Astrocyte of the cerebellum (primary cell): ENCODE results near the gene FBLN2.
"Not testable (repeated sequence)": the region's sequence is repeated elsewhere in the genome, so short reads cannot be mapped to it uniquely, and the experiment has no call there.

Experiments used
- DNase-seq: peaks from one replicate; pipeline ENCODE4 v3.0.0-alpha.2; 2011; ENCODE audit warnings: low read depth
- H3K4me3 ChIP-seq: 2 replicates; pipeline ENCODE4 v1.5.1; 2011; ENCODE audit warnings: mild to moderate bottlenecking, low read depth, low read length, moderate library complexity
- CTCF ChIP-seq: IDR thresholded peaks from 2 replicates; pipeline ENCODE4 v1.5.1; 2012; ENCODE audit warnings: low read length, low read depth, moderate library complexity, mild to moderate bottlenecking; ENCODE audit errors: missing control alignments
- in situ Hi-C: cut with HindIII; loops from 2 replicates; pipeline ENCODE4 v1.10.0; 2017; ENCODE audit warnings: low sequenced_read_pairs

Gene FBLN2

DNA sequence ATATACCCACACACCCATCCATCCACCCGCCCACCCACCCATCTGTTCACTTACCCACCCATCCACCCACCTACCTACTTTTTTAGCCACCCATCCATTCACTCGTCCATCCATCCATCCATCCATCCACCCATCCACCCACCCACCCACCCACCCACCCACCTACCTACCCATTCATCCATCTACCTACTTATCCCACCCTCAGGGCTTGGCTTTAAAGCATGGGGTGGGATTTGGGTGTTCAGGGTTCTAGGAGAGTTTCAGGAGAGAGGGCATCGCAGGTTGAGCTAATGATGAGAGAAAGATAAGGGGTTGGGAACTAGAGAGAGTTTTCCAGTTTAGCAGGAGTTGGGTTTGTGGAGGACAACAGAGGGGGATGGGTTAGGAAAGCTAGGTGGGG, 9.7 kb downstream of the FBLN2 start:
- no peak for TF ChIP-seq CTCF
- no peak for DNase-seq
- H3K4me3 ChIP-seq, result no peak overlapping the region
- in situ Hi-C loops, result no loop called here

- DNase-seq, result no peak
- no peak overlapping the region for H3K4me3 ChIP-seq
- no peak for TF ChIP-seq CTCF
- in situ Hi-C loops, result no loop called here
These were observed 11.0 kb downstream of the FBLN2 start for GRCh38 chr3:13559764-13560525.

DNA sequence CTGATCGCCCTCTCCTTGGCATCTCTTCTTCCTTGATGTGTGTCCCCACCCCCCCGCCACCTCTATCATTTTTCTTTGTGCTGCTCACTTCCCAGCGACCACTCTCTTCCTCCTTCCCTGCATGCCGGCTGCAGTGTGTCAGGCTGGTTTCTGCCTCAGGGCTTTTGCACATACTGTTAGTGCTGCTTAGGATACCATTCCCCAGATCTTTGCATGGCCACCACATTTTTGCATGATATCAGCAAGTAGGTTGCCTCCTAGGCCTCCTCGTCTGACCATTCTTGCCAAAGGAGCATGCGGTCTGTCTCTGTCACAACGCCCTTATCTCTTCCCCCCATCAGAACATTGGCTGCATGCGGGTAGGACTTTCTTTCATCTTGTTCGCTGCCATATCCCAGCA, 12.5 kb downstream of the FBLN2 start:
- in situ Hi-C loops, result no loop called here
- DNase-seq, result no peak
- H3K4me3 ChIP-seq, result no peak overlapping the region
- TF ChIP-seq CTCF, result no peak

- no peak overlapping the region for H3K4me3 ChIP-seq
- no peak for TF ChIP-seq CTCF
- DNase-seq, result no peak
- in situ Hi-C loops, result no loop called here
These were observed 13.0 kb downstream of the FBLN2 start for GRCh38 chr3:13561967-13562366.

- in situ Hi-C loops, DNase-seq, H3K4me3 ChIP-seq: not testable (repeated sequence)
These were observed 13.5 kb downstream of the FBLN2 start for GRCh38 chr3:13562421-13562820.

GRCh38 chr3:13563321-13563720, 14.4 kb downstream of the FBLN2 start:
- DNase-seq, result no peak
- in situ Hi-C loops, result no loop called here
- no peak for TF ChIP-seq CTCF
- no peak overlapping the region for H3K4me3 ChIP-seq

GRCh38 chr3:13563911-13564310, 15.0 kb downstream of the FBLN2 start:
- in situ Hi-C loops, result no loop called here
- no peak overlapping the region for H3K4me3 ChIP-seq
- no peak for TF ChIP-seq CTCF
- no peak for DNase-seq
